Umbilical cord (tissue), 2 donors: Measurements from ENCODE around the gene CSNK1A1. TPM values are rescaled to one million over a fixed set of nuclear protein-coding genes. Genes with fewer than 3 reads are reported as not detected.
A peak's percentile ranks its signal among the peaks of the same experiment; 100 is the strongest.
"Not testable (repeated sequence)": the region's sequence is repeated elsewhere in the genome, so short reads cannot be mapped to it uniquely, and the experiment has no call there.

Source experiments
- DNase-seq: peaks from one replicate; pipeline ENCODE4 v3.0.0-alpha.2; 2015; ENCODE audit warnings: low spot score
- total RNA-seq: library from RNA; depleted of rRNA; stranded (reverse); fragments of >200 nt; gene quantifications from one replicate; pipeline ENCODE4 v1.2.3, GENCODE V29; 2014; ENCODE audit warnings: low replicate concordance; ENCODE audit not compliant: insufficient read depth

CSNK1A1 gene
- 248 TPM for total RNA-seq

DNA sequence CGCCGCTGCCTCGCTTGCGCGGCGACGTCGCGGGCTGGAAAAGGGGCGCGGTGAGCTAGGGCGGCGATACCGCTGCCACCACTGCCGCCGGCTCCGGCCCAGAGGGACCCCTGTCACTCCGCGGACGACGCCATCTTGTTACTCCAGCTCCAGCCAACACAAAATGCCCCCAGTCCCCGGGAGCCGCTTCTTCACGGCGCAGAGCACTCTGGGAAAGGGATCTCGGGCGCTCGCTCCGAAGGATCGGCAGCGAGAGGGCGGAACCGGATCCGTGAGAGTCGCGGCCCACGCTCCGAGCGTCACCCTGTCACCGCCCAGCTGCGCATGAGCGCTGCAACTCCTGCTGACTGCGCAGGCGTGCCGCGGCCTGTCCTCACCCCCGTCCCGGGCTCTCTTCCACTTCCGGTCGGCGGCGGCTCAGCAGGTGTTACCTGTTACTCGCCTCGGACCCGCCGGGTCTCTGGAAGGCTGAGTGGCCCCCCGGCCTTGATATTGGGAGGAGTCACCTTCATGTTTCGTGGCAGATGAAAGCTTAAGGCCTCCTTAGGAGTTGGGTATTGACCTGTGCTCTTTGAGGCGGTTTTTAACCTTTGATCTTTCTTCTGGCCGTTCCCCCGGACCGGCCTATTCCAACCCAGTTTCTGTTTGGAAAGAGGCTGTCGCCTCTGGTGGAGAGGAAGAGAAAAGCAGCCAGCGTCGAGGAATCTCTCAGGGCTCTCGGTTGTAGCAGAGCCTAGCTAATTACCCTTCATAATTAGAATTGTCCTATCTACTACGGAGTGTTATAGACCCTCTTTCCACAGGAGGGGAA lies at the start of gene CSNK1A1:
Gene CSNK1A1, minus strand, starts transcription at position 213 of the 811 bp plus-strand sequence. CDS start 475 bp downstream, outside the sequence.
- peak; percentile 99 for DNase-seq

DNA sequence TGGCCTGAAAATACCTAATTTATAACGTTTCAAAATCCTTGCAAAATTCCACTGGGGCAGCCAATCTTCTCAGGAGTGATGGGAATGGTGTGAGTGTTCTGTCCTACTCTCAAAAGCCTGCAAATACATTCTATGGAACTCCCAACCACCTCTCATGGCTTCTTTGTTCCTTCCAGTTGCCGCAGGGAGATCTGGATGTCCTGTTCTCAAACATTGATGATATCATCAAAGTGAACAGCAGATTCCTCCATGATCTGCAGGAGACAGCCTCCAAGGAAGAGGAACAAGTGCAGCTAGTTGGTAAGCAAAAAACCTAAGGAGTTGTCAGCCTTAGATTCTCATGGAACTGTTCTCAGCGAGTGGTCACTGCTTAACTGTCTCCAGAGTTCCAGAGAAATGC lies 49.7 kb upstream of the CSNK1A1 start:
- no peak for DNase-seq

DNA sequence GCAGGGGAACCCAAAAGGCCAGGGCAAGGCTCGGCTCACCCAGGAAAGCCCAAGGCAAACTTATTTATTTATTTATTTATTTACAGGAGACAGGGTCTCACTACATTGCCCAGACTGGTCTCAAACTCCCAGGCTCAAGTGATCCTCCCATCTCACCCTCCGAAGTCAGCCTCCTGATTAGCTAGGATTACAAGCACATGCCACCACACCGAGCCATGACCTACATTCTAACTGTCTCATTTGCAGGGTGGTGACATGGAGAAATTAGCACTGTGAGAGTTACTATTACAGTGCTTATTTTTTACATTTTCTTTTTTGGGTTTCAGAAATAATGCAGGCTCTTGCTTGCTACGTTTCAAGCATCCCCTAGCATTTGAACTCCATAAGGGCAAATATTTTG lies 48.1 kb upstream of the CSNK1A1 start:
- no peak for DNase-seq

DNA sequence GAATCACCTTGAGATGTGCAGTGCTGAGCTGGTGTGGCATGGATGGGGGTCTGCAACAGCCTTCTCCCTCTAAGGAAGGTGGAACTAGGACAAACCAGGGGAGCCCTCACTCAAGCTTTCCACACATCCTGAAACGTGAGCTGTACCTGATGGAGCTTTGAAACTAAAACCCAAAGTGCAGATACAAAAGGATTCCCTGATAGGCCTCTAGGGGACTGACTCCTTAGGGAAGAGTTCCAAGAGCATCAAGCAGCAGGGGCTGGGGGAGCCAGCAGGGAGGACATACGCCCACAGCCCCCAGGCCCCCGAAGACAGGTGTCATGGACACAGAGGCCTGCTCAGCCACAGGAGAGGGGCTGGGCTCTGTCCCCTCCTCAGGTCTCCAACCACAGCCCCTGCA lies 47.7 kb upstream of the CSNK1A1 start:
- DNase-seq: no peak

DNA sequence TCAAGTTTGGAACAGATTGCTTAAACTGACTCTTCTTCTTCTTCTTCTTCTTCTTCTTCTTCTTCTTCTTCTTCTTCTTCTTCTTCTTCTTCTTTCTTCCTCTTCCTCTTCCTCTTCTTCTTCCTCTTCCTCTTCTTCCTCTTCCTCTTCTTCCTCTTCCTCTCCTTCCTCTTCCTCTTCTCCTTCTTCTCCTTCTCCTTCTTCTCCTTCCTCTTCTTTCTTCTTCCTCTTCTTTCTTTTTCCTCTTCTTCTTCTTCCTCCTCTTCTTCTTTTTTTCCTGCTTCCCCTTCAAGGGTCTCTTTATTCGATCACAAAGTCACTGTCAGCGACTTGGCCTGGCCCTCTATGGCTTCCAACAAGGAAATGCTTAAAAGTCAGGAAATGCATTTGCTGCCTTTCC lies 47.0 kb upstream of the CSNK1A1 start:
- not testable (repeated sequence) for DNase-seq

DNA sequence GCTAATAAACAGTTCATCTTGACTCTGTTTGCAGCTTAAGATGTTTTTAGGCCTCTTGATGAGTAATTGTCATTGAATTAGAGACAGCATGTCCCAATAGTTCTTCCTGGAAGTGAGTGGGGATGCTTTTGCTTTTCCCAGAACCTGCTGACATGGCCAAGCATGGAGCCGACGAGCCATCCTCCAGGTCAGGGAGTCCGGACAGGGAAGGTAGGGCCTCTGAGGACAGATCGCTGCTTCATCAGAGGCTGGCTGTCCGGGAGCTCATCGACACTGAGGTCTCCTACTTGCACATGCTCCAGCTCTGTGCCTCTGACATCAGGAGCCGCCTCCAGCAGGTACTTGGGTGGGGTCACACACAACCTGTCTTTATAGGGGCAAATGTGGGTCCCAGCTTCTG lies 46.4 kb upstream of the CSNK1A1 start:
- DNase-seq: no peak

DNA sequence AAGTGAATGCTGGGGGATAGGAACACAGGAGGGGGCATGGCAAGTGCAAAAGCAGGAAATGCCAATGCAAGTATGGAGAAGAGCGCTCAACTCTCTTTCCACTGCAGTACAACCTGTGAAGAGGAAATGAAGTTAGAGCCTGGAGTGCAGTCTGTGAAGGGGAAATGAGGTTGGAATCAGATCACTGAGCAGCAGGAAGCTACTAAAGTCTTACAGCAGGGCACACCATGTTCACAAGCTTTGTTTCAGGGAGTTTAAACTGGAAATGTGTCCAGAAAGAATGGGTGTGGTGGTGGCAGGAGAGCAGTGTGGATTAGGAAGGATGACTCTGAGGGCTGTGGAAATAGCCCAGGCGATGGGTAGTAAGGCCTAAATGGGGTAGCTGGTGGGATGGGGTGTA lies 45.5 kb upstream of the CSNK1A1 start:
- peak; percentile 59 for DNase-seq

DNA sequence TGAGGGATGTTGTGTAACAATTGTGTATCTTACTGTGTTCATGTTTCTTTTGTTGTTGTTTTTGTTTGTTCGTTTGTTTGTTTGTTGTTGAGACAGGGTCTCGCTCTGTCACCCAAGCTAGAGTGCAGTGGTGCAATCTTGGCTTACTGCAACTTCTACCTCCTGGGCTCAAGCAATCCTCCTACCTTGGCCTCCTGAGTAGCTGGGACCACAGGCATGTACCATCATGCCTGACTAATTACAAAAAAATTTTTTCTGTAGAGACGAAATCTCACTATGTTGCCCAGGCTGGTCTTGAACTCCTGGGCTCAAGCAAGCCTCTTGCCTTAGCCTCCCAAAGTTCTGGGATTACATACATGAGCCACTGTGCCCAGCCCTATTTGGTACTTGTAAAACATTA lies 43.9 kb upstream of the CSNK1A1 start:
- DNase-seq: not testable (repeated sequence)

DNA sequence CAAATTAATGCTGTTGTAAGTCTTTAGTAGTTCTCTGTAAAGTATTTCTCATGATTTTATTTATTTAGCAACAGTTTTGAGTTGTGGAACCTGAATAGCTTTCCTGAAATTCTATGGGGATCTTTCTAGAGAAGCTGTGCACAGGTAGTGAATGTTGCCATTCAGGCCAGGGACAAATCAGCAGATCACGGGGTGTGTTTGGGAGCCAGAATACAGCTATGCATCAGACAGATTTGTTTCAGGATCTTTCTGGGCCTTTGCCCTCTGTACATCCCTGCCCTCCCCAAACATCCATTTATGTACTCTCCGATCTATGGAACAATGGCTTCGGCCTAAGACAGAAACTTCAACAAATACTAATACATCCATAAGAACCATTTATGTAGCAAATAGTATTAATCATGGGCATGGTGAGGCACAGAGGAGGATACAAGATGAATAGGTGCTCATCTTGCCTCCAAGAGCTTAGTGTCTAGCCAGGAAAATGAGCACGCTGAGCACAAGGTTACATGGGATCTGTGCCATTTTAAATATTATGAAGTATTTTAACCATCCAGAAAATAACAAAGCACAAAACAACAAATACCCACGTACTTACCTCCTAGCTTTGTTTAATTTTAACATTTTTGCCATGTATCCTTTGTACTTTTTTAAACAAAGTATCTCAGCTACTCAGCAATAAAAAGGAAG lies 43.1 kb upstream of the CSNK1A1 start:
- no peak for DNase-seq

DNA sequence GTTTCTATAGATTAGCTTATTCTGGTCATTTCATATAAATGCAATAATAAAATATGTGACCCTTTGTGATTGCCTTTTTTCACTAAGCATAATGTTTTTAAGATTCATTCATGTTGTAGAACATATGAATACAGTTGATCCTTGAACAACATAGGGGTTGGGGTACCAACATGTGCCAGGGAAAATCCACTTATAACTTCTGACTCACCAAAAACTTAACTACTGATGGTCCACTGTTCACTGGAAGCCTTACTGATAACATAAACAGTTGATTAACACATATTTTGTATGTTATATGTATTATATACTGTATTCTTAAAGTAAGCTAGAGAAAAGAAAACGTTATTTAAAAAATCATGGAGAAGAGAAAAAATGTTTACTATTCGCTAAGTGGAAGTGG lies 42.1 kb upstream of the CSNK1A1 start:
- DNase-seq: no peak

DNA sequence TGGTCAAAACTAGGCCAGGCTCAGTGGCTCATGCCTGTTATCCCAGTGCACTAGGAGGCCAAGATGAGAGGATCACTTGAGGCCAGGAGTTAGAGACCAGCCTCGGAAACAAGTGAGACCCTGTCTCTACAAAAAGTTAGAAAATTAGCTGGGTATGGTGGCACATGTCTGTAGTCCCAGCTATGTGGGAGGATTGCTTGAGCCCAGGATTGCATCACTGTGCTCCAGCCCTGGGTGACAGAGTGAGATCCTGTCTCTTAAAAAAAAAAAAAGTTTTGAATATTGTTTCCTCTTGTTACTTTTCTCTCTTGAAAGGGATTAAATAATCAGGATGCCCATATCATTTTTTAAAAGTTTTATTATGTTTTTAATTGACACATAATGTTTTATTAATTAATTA lies 37.7 kb upstream of the CSNK1A1 start:
- DNase-seq: no peak

DNA sequence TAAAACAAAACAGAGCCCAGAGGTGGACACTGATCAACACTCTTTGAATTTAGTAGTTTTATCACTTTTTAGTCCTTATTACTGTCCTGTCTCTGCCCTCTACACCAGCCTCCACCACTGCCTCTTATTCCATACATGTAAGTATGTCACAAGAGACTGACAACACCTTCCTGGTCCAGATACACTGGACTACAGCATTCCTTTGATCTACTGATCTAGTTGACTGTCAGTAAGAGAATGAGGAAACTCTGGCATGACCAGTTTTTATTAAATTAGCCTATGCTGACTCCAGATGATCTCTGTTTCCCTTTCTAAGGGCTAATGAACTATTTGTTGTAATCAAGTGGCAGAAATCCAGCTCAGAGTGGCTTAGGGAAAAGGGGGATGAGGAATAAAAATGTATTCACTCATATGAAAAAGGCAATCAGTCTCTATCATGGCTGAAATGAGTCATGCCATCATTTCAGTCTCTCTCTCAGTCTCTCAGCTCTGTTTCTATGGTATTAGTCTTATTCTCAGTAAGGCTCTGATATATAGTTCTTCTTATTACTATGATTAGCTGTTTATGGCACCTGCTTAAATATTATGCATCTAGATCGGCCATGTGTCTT lies 35.6 kb upstream of the CSNK1A1 start:
- peak; percentile 14 for DNase-seq

DNA sequence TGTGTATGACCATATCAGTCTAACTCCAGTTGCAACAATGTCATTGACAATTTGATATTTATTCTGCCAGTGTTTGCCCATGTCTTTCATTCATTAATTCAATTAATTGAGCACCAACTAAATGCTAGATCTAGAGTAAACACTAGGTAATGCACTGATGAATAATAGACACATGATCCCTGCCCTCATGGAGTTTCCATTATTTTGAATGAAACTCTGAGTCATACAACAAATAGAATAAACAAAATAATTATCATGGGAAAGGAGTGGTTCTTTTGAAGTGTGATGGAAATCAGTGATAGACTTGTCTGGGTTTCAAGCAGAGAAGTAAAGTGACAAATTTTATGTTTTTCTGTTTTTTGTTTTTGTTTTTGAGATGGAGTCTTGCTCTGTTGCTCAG lies 34.7 kb upstream of the CSNK1A1 start:
- no peak for DNase-seq

DNA sequence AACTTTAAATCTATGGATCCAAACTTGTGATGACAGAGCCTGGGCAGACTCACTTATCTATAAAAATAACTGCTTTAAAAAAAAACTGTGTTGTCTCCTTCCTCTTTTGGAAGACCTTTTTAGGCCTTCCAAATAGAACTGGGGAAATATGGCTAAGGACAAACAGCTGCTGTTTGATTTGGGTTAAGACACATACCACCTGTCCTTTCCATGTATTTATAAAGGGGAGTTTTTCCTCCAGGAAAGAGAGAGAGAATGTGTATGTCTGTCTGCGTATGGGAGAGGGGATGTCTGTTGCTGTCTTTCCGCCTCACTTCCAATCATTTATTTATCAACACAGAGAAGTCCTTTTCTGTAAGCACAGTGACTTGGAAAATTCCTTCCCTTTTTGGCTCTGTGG lies 32.9 kb upstream of the CSNK1A1 start:
- peak; percentile 25 for DNase-seq

DNA sequence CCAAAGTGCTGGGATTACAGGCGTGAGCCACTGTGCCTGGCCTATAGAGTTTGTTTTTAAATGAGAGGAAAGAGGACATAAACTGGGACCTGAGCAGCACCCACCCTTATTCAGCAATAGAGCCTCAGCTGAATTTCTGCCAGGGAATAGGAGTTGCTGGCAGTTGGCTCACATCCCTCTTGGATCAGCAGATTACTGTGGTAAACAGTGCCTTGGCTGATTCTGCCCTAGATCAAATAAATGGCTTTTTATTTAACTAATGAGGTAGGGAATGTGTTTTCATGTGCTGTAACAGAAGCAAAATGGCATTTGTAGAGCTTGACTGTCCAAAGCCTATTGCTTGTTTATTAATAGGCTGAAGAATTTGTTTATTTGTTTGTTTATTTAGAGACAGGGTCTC lies 32.2 kb upstream of the CSNK1A1 start:
- DNase-seq: peak; percentile 67

DNA sequence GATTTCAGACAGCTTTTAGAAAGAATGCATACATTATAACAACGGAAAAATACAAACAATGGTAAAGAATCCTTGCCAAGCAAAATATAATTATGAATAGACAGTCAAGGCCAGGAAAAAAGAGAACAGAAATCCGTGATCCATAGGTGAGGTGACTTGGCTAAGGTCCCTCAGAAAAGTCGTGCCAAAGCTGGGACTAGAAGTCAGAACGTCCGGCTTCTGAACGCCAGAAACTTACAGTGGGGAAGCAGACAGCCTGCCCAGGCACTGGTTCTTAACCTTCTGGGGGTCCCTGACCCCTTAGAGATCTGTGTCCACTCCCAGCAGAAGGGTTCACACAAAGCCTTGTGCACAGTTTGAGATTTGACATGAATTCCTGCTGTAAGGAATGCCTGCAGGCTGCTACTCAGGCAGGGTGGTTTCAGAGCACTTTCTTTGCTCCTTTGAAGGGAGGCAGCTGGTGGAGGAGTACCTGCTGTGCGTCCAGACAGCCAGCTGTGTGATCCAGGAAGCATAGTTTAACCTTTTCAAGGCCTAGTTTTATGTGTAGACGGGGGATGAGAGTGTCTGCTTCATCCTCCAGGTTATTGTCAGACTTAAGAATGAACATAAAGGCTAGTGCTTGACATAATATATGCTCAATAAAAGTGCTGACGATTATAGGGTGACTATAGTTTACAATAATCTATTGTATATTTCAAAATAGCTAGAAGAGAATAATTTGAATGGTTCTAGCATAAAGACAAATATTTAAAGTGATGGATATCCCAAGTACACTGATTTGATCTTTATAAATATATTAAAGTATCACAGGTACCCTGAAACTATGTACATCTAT lies 30.9 kb upstream of the CSNK1A1 start:
- DNase-seq: peak; percentile 32

DNA sequence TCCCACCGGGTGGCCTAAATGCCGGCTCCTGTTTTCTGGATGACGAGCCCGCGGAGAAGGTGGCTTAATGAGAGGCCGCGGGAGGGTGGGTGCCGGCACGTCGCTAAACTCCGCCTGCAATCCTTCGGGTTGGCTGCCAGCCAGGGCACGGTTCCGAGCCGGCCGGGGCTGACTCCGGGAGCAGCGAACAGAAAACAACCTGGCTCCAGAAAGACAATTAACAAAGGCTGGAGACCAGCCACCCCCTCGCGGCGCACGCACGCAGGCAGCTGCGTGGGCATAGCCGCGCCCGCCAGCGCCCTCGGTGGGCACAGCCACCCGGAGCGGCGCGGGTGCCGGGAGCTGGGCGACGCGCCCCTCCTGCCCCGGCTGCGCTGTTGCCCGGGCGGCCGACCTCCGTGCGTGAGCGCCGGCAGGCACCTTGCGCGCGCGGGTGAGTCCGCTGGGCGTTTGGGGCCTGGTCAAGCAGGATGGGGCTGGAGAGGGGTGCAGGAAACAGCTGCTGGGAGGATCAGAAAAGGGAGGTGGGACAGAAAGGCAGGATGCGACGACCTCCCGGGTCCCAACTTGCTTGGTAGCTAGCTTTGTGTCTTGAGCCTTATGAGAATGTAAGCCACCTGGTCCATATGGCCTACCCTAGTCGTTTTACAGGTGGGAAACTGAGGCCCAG lies 30.1 kb upstream of the CSNK1A1 start, which contains the start of gene ARHGEF37:
Gene ARHGEF37, plus strand, starts transcription at position 307 of the 670 bp plus-strand sequence. CDS start 16,272 bp downstream, outside the sequence.
- peak; percentile 65 for DNase-seq

DNA sequence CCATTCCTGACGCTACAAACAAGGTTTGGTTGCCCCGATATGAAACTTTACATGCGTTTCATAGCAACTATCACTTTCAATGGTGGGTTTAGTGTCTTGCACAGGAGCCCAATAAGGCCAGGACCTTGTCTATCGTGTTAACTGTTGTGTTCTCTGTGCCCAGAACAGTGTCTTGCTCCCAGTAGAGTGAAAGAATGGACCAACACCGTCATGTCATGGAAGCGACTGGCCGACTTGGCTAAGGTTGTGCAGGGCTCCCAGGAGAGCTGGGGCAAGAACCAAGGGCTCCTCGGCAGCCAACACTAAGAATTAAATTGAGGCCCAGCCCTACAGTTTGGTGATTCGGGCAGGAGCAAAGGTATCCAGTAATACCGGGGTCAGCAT lies 29.6 kb upstream of the CSNK1A1 start:
- DNase-seq: no peak

DNA sequence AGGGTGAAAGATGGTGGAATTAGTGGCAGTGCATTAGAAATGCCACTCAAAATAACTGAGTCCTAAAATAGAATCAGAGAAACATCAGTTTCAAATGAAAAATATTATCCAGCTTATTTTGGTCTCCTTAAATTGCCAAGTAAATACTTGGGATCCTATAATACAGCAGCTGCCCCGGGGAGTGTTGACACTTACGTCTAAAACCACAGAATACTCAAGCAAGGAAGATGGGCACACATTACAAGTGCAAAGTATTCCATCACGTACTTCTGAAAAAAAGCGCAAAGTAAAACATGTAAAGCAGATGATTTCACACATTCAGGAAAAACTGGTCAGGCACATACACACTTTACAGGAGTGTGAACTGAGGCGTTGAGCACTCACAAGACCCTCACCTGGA lies 27.7 kb upstream of the CSNK1A1 start:
- no peak for DNase-seq

DNA sequence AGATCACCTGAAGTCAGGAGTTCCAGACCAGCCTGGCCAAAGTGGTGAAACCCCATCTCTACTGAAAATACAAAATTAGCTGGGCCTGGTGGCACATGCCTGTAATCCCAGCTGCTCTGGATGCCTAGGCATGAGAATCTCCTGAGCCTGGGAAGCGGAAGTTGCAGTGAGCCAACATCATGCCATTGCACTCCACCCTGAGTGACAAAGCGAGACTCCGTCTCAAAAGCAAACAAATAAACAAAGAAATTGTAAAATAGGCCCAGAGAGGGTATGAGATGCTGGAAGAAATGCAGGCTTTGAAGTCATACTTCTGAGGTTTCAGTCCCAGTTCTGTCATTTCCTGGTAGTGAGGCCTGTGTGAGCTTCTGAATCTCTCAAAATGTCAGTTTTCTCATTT lies 24.8 kb upstream of the CSNK1A1 start:
- DNase-seq: no peak

DNA sequence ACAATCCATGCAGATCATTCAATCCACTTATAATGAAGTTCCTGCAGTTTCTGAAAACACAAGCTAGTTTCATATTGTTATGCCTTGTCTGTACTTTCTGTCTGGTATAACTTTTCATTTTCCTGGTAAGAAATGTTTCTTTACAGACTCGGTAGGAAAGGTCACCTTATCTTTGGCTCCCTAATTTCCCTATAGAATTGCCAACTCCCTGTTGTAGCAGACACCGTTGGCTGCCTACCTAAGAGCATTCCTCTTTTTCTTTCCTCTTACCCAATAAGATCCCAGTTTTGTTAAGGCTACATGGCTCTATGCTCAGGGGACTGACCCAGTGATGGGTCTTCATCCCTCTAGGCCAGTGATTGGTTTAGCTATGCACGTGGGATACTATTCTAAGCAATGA lies 23.9 kb upstream of the CSNK1A1 start:
- no peak for DNase-seq
